Gastrocnemius medialis (tissue), 4 donors: ENCODE data around the gene CDKN2D.

ENCODE experiments used
- CTCF ChIP-seq, 5 experiments: fragments of 450-650 bp in 3 of 5; fragments of 200-600 bp in 2 of 5; sonication (generic) in 2 of 5; IDR thresholded peaks in 4 of 5; conservative IDR thresholded peaks in 1 of 5; 1 replicate in 4 of 5; 2 replicates in 1 of 5; pipeline ENCODE4 v1.5.1; 2016 to 2019; ENCODE audit warnings: antibody characterized with exemption in 5 of 5, mild to moderate bottlenecking in 3 of 5, moderate library complexity in 3 of 5
- POLR2A ChIP-seq, 2 donors: fragments of 450-650 bp; IDR thresholded peaks; one replicate each; pipeline ENCODE4 v1.6.1; 2017; ENCODE audit warnings: antibody characterized with exemption in 2 of 2, mild to moderate bottlenecking in 2 of 2, moderate library complexity in 2 of 2

DNA sequence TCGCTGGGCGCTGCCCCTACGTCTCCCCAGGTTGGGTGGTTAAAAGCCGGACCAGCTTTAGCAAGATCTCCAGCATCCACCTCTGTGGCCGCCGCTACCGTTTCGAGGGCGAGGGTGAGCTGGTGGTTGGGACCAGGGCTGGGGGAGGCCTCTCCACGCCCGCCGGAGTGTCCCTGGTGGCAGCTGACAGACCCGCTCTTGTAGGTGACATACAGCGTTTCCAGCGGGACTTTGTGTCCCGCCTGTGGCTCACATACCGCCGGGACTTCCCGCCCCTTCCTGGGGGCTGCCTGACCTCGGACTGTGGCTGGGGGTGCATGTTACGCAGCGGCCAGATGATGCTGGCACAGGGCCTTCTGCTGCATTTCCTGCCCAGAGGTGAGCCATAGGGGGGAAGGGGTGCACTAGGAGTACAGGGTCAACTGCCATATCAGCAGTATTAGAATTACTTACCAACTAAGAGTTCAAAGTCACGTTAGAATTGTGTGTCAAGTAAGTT lies 24.0 kb downstream of the CDKN2D start:
- TF ChIP-seq CTCF (IDR thresholded peaks at IDR 0.05 in 4 of 5, conservative IDR thresholded peaks at IDR 0.05 in 1 of 5) (no peak), POLR2A (IDR thresholded peaks at IDR 0.05) (no peak)
